GM18873 (cell line): Measurements from ENCODE around the gene PRSS50.

Experiments used
- ATAC-seq: cut with Tn5 transposase; IDR thresholded peaks from one replicate; pipeline ENCODE4 v1.9.1; 2021; ENCODE audit warnings: mild to moderate bottlenecking, moderate library complexity, moderate number of reproducible peaks; ENCODE audit not compliant: unreplicated experiment, low FRiP score

PRSS50 gene

DNA sequence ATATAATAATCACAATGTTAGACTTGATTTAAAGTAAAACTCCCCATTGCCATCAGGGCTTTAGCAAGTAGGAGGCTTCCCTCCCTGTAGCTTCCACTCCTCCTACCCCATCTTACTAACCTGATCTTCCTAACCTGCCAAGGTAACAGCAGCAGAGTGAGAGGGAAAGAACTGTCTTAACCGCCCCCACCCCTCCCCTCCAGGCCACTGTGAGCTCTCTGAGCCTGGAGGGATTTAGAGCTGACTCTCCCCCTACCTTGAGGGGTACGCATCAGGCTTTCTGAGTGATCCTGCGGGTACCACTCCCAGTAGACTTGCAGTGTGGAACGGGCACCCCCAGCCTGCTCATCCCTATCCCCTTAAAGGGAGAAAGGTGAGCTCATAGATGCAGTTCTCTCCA, 11.4 kb upstream of the PRSS50 start:
- ATAC-seq, result no peak

DNA sequence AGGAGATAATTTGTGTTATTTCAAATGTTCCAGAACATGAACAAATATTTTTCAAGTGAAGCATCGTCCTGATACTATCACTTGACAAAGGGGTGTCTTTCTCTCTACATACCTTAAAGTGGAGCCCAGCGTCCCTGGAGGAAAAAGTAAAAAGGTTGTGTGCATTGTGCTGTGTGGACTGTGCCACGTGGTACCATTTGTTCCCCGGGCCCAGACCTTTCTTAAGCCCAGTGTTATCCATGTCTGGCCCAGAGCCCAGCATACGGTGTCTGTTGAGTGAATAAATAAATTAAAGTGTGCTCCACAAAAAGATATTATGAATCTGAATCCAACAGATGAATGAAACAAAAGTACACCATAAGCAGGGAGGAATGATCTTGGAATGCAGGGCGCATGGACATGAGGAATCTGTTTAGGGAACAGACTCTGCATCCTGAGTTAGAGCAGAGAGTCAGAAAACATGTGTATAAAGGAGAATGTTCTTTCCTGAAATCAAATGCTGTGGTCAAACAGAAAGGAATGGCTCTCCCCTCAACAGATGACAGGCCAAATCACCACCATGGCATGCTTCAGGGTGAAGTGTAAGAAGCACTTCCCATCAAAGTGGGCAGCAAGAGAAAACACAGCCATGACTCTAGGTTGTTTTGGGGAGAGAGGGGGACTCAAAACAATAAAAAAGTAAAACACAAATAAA, 8.1 kb upstream of the PRSS50 start:
- ATAC-seq, result no peak

DNA sequence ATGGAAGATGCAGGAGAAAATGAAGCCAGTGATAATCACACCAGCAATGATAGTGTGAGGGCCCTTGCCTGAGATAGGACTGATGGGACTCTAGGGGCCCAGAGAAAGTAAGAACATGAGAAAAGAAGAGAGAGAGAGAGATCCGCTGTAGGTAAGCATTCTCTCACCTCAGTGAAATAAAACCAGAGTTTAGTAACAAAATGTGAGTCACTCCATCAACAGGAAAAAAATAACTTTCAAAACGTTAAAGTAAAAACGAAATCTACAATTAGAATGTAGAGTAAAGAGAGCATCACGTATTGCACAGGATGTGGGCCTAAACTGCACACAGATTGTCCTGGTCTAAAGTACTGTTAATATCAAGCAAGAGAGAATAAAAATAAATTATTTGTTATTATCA, 6.8 kb upstream of the PRSS50 start:
- no peak for ATAC-seq

DNA sequence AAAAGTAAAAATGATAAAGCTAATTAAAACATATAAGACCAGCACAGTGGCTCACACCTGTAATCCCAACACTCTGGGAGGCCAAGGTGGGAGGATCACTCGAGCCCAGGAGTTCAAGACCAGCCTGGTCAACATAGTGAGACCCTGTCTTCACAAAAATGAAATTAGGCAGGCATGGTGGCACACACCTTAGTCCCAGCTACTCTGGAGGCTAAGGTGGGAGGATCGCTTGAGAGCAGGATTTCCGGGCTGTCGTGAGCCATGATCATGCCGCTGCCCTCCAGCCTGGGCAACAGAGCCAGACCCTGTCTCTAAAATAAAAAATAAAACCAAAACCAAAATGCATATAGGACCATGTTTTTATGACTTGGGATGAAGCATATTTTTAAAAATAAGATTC, 4.8 kb upstream of the PRSS50 start:
- no peak for ATAC-seq

DNA sequence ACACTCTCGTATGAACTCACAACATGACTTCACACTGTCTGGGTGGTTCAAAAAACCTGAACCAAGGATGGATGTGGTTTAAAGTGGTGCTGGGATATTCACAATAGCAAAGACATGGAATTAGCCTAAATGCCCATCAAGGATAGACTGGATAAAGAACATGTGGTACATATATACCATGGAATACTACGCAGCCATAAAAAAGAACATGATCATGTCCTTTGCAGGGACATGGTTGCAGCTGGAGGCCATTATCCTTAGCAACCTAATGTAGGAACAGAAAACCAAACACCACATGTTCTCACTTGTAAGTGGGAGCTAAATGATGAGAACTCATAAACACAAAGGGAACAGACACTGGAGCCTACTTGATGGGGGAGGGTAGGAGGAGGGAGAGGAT, 3.3 kb upstream of the PRSS50 start:
- ATAC-seq, result no peak

GRCh38 chr3:46719735-46720271, 2.1 kb upstream of the PRSS50 start:
- no peak for ATAC-seq

DNA sequence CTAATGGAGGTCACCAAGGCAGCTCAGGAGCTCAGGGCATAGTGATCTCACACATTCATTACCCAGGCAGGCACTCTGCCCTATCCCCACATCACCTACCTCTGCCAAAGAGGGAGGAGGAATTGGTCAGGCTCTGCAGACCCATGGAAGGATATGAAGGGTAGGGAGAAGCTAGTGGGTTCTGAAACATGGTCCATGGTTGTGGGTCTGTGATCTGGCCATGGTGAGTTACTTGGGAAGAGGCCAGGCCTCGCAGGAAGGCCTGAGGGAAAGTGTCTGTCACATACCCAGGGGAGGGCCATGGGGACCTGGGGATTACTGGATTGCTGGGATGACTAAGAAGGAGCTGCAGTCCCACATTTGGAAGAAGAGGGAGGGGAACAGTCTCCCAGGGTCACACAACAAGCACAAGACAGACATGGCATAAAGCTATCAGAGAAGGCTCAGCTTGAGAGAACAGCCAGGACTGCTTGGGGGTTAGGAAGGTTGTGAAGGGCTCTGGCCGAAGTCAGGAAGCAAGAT, 1.4 kb upstream of the PRSS50 start:
- ATAC-seq, result no peak

DNA sequence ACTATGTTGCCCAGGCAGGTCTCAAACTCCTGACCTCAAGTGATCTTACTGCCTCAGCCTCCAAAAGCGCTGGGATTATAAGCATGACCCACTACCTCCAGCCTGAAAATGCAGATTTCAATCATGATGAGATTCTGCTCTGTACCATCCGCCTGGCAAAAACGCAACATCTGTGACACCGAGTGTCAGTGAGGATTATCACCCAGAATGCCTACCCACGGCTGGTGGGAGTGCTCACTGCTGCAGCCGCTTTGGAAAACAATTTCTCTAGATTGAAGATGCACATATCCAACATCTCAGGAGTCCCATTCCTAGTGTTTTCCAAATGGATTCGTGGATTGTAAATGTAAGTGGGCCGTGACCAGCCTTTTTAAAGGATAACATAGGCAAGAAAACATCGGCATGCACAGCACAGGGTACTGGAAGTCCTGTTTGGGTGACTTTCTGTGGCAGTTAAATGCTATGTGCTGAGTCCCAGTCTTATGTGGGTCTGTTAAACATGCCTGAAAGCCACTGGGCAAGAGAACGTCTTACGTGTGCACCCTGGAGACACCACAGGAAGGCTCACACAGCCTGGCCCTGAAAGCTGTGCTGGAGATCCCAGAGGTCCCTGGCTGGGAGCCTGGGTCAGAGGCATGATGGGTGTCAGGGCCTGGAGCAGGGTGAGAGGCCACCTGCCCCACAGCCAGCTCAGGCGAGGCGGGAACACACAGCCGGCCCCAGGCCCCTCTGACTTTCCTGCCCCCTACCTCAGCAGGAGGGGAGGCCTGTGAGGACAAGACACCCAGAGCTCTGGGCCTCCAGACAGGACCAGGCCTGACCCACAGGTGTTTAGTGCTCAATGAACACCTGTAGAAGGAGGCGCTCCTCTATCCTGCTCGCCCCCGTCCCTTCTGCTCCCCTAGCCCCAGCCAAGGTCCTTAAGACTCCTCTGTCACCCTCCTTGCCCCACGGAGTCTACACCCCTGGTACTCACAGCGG, 918 bp downstream of the PRSS50 start:
- ATAC-seq, result no peak

DNA sequence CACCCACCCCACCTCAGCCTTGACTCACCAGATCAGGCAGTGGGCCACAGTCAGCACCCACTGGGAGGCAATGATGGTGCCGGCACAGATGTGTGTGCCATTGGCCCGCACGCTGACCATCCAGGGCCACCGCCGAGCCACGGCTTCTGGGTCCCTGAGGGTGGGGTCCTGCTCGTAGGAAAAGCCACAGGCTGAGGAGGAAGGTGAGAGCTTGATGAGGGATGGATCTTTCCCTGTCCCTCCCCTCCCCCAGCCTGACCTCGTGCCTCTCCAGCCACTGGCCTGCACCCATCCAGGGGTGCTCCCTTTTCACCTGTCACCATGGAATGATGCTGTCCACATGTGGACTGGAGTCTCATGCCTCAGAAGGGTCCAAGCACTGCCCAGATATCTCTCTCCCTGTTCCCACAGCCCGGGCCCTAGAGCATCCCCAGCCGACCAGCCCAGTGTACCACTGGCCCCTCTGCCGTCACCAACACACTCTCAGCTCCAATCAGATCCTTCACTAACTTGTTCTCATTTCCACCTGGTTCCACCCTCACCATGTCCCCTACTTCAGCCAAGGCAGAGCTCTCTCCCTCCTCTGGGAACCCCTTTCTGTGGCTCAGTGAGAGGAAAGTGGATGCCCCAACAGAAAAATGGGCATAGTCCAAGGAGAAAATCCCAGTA, 2.0 kb downstream of the PRSS50 start:
- ATAC-seq, result no peak

DNA sequence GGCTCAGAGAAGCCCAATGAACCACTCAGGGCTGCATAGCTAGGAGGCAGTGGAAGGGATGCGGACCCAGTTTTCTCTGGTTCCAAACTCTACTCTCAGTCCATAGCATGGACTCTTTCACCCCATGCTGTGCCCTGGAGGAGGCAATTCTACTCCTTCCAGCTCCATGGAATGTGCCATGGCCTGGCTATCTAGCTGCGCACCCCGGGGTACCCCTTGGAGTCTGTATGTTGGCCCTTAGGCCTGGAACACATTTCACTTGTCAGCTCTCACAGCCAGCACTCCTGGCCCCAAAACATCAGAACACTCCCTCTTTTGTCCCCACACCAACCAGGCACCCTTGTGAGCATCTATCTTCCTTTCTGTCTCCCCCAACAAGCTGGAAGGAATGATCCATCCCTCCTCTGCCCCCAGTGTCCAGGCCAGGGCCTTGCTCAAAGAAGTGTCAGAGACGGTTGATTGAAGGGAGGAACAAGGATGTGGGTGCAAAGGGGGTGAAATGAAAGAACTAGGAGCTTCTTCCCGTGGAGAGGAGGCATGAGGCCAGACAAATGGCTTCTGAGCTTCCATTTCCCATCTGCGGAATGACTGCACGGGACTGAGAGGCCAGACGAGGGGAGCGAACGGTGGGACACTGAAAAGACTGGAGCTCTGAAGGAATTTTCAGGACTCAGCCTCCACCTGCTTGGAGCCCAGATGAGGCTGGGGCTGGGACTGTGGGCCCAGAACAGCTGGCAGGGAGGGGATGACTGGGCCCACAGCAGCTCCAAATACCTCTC, 2.8 kb downstream of the PRSS50 start:
- ATAC-seq, result no peak

- peak; percentile 52 for ATAC-seq
These were observed 3.6 kb downstream of the PRSS50 start for GRCh38 chr3:46713898-46714552.

- no peak for ATAC-seq
These were observed 4.4 kb downstream of the PRSS50 start for GRCh38 chr3:46713050-46713897.

DNA sequence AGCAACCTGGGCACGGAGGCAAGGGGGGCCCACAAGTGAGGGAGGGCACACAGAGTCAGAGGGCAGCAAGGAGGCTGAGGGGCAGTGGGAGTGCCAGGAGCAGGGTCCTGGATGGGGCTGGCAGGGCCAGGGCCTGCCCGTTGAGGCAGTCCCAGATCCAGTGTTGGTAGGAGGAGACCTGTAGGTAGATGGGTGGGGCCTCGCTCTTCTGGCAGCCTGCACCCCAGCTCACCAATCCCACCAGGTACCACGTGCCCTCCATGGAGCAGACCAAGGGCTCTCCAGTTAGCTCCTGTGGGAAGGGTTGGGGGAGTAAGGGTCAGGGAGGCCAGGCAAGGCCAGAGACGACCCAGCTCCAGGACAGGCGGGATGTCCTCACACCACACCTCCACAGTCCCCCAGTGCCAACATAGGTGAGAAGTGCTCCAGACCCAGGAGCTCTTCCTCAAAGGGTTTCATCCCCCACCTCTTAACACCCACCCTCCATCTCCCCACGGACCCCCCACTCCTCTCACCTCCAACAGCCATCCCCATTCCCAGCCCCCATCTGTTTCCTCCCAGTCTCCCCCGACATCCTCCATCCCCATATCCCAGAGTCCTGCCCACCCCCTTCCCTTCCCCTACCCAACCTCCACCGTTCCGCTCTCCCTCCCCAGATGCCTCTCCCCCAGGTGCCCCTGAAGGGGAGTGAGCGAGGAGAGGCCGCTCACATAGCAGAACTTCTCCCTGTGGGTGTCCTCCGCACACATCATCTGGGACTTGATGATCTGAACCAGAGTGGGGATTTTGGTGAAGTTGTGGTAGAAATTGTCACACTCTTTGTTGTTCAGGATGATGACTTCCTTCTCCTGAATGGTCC, 5.2 kb downstream of the PRSS50 start:
- no peak for ATAC-seq

- no peak for ATAC-seq
These were observed 5.9 kb downstream of the PRSS50 start for GRCh38 chr3:46711760-46712159.

GRCh38 chr3:46711305-46711704, 6.4 kb downstream of the PRSS50 start:
- ATAC-seq, result no peak

DNA sequence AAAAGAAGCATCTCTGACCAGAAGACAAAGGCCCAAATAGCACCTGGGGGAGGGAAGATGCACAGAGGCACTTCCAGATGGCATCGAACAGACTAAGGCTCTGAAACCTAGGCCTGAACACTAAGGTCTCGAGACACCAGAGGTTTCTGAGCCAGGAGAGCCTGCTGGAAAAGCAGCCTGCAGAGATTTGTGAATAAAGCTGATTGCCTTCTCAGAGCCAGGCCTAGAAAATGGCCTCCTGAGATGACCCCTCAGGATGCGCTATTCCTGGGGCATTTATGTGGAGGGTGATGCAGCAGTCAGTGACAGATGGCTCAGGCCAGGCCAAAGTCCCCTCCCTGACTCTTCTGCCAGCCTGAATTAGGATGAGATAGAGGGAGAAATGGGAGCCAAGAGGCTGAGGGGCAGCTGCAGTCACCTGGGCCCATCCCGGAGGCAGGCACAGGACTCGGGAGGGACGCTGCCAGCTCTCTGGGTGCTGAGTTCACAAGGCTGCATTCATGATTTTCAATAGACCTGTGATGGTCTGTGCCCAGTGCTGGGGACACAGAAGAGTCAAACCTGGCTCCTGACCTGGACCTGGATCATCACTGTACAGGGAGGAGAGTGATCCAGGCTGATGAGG, 6.9 kb downstream of the PRSS50 start:
- no peak for ATAC-seq

- no peak for ATAC-seq
These were observed 7.4 kb downstream of the PRSS50 start for GRCh38 chr3:46710229-46710628.
